ENCODE measurements around the gene LMNA. TPM values are rescaled to one million over a fixed set of nuclear protein-coding genes. Genes with fewer than 3 reads are reported as not detected.

LMNA gene
- total and polyA plus RNA-seq, 10 of the 15 experiments (the other 5 are each of a cell fraction or from before 2014, with no cell fraction given) = 0.42 to 334 (median 81.1) TPM

GRCh38 chr1:156097499-156098178 is 16.9 kb upstream of the LMNA start (continued):
- TF ChIP-seq, protein P1, sequence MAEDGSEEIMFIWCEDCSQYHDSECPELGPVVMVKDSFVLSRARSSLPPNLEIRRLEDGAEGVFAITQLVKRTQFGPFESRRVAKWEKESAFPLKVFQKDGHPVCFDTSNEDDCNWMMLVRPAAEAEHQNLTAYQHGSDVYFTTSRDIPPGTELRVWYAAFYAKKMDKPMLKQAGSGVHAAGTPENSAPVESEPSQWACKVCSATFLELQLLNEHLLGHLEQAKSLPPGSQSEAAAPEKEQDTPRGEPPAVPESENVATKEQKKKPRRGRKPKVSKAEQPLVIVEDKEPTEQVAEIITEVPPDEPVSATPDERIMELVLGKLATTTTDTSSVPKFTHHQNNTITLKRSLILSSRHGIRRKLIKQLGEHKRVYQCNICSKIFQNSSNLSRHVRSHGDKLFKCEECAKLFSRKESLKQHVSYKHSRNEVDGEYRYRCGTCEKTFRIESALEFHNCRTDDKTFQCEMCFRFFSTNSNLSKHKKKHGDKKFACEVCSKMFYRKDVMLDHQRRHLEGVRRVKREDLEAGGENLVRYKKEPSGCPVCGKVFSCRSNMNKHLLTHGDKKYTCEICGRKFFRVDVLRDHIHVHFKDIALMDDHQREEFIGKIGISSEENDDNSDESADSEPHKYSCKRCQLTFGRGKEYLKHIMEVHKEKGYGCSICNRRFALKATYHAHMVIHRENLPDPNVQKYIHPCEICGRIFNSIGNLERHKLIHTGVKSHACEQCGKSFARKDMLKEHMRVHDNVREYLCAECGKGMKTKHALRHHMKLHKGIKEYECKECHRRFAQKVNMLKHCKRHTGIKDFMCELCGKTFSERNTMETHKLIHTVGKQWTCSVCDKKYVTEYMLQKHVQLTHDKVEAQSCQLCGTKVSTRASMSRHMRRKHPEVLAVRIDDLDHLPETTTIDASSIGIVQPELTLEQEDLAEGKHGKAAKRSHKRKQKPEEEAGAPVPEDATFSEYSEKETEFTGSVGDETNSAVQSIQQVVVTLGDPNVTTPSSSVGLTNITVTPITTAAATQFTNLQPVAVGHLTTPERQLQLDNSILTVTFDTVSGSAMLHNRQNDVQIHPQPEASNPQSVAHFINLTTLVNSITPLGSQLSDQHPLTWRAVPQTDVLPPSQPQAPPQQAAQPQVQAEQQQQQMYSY (CRISPR knock-in tag; IDR thresholded peaks at IDR 0.05) = no peak
- TF ChIP-seq SP1 (IDR thresholded peaks at IDR 0.05; ENCODE audit: low read depth, low read length) = peak; percentile 73
- peak; percentile 35; the same call in 1 of the 2 replicates for TF ChIP-seq DPF2 (IDR thresholded peaks at IDR 0.05)
- no peak for TF ChIP-seq CEBPZ (IDR thresholded peaks at IDR 0.05; ENCODE audit: low read depth, low read length)
- peak; percentile 35; the same call in 1 of the 2 replicates for TF ChIP-seq GATAD2B (conservative IDR thresholded peaks at IDR 0.05; ENCODE audit: low read depth)
- TF ChIP-seq, protein P2, sequence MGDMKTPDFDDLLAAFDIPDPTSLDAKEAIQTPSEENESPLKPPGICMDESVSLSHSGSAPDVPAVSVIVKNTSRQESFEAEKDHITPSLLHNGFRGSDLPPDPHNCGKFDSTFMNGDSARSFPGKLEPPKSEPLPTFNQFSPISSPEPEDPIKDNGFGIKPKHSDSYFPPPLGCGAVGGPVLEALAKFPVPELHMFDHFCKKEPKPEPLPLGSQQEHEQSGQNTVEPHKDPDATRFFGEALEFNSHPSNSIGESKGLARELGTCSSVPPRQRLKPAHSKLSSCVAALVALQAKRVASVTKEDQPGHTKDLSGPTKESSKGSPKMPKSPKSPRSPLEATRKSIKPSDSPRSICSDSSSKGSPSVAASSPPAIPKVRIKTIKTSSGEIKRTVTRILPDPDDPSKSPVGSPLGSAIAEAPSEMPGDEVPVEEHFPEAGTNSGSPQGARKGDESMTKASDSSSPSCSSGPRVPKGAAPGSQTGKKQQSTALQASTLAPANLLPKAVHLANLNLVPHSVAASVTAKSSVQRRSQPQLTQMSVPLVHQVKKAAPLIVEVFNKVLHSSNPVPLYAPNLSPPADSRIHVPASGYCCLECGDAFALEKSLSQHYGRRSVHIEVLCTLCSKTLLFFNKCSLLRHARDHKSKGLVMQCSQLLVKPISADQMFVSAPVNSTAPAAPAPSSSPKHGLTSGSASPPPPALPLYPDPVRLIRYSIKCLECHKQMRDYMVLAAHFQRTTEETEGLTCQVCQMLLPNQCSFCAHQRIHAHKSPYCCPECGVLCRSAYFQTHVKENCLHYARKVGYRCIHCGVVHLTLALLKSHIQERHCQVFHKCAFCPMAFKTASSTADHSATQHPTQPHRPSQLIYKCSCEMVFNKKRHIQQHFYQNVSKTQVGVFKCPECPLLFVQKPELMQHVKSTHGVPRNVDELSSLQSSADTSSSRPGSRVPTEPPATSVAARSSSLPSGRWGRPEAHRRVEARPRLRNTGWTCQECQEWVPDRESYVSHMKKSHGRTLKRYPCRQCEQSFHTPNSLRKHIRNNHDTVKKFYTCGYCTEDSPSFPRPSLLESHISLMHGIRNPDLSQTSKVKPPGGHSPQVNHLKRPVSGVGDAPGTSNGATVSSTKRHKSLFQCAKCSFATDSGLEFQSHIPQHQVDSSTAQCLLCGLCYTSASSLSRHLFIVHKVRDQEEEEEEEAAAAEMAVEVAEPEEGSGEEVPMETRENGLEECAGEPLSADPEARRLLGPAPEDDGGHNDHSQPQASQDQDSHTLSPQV (IDR thresholded peaks at IDR 0.05) = no peak
- peak; percentile 80 to 84; a peak in 2 of 4 replicates for TF ChIP-seq EP300 (IDR thresholded peaks at IDR 0.05; ENCODE audit: borderline replicate concordance in 1 of 2, control insufficient read depth in 1 of 2, low read depth in 2 of 2, low read length in 2 of 2)
- TF ChIP-seq NFYA (IDR thresholded peaks at IDR 0.05; ENCODE audit: borderline replicate concordance, low read depth, low read length) = no peak
- no peak for TF ChIP-seq RAD51 (IDR thresholded peaks at IDR 0.05)
- peak; percentile 85 for TF ChIP-seq ZNF687 (IDR thresholded peaks at IDR 0.05)
- no peak for TF ChIP-seq POLR2A (IDR thresholded peaks at IDR 0.05; ENCODE audit: low read depth, low read length)
- peak; percentile 77 for TF ChIP-seq IKZF2 (IDR thresholded peaks at IDR 0.05)
- TF ChIP-seq CBFB (IDR thresholded peaks at IDR 0.05; ENCODE audit: low read depth) = no peak
- TF ChIP-seq RB1 (IDR thresholded peaks at IDR 0.05; ENCODE audit: borderline replicate concordance) = no peak

Data from GM12878 (cell line).